ENCODE results near the gene ETFA. TPM values are rescaled to one million over a fixed set of nuclear protein-coding genes. Genes with fewer than 3 reads are reported as not detected.
"Not testable (repeated sequence)": the region's sequence is repeated elsewhere in the genome, so short reads cannot be mapped to it uniquely, and the experiment has no call there.

Gene ETFA
- total RNA-seq, 1 experiment from 2014 or later, result 139 TPM

DNA sequence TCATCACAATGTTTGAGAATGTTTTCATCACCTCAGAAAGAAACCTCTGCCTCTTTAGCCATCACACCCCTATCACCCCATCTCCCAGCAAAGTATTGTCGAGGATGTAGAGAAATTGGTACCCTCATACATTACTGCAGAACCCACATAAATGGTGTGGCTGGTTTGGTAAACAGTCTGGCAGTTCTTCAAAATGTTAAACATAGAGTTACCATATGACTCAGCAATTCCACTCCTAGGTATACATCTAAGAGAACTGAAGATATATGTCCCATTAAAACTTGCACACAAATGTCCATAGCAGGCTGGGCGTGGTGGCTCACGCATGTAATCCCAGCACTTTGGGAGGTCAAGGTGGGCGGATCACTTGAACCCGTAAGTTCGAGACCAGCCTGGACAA, 8.7 kb upstream of the ETFA start:
- Histone ChIP-seq H3K9me3 (replicated peaks) (0 out of 2 replicates have a peak, but pooled peaks cover 4% of the 10 kb centered on the region), H3K36me3 (no peaks in the 10 kb centered on the region), H3K27me3 (no peaks in the 10 kb centered on the region), H3K4me3 (no peak overlapping the region), H3K27ac (no peak overlapping the region), H3K4me1 (peaks cover 15% of the 10 kb centered on the region)
- DNase-seq, result no peak

DNA sequence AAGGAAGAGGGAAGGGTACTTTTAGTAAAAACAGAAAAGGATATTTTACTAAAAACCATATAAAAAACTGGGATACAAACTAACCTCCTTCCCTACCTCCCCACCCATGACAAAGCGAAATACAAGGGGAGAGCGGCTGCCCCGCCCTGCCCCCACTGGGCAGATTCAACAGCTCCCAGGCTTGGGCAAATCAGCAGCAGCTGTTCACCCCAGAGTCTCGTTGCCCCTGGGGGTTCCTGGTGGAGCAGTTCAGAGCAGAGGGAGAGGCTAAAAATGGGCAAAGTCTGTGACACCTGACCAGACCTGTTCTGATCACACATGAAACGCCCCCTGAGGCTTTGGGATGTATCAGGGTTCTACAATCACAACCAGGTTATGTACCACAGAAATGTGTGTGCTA, 2.5 kb upstream of the ETFA start:
- H3K27ac ChIP-seq, result peak overlapping the region; percentile 56

DNA sequence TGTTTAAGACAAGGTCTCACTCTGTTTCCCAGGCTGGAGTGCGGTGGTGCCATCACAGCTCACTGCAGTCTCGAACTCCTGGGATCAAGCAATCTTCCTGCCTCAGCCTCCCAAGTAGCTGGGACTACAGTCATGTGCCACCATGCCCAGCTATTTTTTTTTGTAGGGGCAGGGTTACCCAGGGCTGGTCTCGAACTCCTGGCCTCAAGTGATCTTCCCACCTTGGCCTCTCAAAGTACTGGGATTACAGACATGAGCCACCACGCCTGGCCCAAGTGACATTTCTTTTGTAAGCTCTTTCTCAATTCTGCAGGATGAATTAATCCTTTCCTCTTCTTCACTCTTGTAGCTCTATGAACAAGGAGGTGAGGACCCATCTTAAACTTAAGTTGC, 1.9 kb upstream of the ETFA start:
- H3K27ac ChIP-seq, result peak overlapping the region; percentile 56
- not testable (repeated sequence) for H3K9me3 ChIP-seq (replicated peaks); DNase-seq

More for the DNA sequence above, 2.5 kb upstream of the ETFA start:
- Histone ChIP-seq H3K36me3 (no peaks in the 10 kb centered on the region), H3K27me3 (no peaks in the 10 kb centered on the region), H3K4me1 (peaks cover 22% of the 10 kb centered on the region), H3K9me3 (replicated peaks) (no peaks in the 10 kb centered on the region), H3K4me3 (no peak overlapping the region)
- peak; percentile 78 to 83 for DNase-seq

DNA sequence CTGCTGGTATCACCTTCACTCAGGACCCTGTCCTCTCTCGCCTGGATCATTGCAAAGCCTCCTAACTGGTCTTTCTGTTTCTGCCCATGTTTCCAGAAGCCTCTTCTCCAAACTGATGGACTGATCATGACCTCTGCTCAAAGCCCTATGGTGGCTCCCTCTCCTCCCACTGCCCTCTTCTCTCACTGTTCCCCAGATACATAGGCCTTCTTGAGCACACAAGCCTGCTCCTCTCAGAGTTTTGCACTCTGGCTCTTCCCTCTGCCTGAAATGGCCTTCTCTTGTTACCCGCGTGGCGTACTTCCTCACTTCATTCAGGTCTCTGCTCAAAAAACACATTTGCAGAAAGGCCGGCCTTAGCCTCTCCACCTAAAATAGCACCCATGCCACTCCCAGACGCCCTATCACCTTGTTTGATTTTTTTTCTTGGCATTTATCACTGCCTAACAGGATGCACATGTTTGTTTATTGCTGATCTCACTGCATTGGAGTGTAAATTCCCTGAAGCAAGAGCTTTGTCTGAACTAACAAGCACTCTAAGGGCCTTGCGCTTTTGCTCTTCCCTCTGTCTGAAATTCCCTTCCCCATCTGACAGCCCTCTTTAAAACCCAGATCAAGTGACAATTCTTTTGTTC, 1.4 kb upstream of the ETFA start:
- Histone ChIP-seq H3K9me3 (replicated peaks) (no peaks in the 10 kb centered on the region), H3K36me3 (no peaks in the 10 kb centered on the region), H3K4me3 (no peak overlapping the region), H3K27ac (no peak overlapping the region; the same call in 1 of the 2 replicates), H3K4me1 (peaks cover 22% of the 10 kb centered on the region), H3K27me3 (no peaks in the 10 kb centered on the region)
- DNase-seq, result peak in 1 of 2 experiments; percentile 15

More for the DNA sequence above, 1.9 kb upstream of the ETFA start:
- H3K27me3 ChIP-seq, H3K4me3 ChIP-seq, H3K36me3 ChIP-seq: not testable (repeated sequence)
- H3K4me1 ChIP-seq, result peaks cover 22% of the 10 kb centered on the region

DNA sequence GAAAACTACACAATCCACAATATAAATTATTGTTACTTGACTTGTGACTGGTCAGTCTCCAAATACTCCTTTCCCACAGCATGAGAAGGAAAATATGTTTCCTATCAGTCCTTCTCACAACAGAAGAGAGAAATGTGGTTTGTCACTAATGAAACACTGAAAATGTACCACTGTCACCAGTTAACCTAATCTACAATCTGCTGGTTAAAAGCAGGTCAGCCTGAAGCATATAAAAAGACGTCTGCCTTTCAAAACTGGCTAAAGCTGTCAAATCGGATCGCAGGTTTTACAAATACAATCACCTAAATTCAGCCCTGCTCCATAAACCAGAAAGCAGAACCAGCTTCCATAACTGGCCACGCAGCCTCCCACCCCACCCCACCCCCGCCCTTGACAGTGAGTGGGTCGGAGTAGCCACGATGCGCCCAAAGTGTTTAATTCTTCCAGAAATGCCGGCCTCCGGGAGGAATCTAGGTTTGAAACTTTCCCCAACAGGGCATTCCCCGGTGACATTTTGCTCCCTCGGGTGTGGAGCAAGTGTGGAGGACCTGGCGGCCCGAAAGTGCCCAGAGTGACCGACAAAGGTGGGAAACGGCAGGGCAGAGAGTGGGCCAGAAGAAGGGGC, 682 bp downstream of the ETFA start:
- Histone ChIP-seq H3K4me3 (peak overlapping the region; percentile 87), H3K4me1 (peaks cover 22% of the 10 kb centered on the region), H3K36me3 (no peaks in the 10 kb centered on the region; the same call in 1 of the 2 replicates), H3K27ac (peak overlapping the region; percentile 79), H3K9me3 (replicated peaks) (no peaks in the 10 kb centered on the region), H3K27me3 (no peaks in the 10 kb centered on the region)
- no peak for DNase-seq

DNA sequence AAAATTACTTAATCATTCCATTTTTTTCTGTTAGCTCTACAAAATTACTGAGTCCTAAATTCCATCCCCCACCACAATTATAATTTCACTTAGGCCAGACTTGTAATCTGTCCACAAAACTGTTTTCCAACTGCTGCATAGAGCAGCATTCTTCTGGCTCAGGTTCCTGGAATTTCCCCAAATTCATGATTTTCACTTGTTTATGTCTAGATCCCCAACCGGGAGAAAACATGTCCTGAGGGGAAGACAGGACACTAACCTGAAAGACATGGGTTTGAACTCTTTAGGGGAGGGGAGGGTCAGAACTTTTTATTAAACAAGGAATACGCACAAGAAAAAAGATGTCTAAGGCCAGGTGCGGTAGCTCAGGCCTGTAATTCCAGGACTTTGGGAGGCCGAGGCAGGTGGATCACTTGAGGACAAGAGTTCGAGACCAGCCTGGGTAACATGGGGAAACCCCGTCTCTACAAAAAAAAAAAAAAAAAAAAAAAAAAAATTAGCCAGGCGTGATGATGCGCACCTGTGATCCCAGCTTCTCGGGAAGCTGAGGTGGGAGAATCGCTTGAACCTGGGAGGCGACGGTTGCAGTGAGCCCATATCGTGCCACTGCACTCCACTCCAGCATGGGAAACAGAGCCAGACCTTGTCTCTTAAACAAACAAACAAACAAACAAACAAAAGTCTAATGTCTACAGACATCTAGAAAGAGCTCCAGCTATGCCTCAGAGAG, 1.5 kb downstream of the ETFA start:
- Histone ChIP-seq H3K27me3 (no peaks in the 10 kb centered on the region), H3K27ac (no peak overlapping the region), H3K36me3 (no peaks in the 10 kb centered on the region; the same call in 1 of the 2 replicates), H3K4me3 (no peak overlapping the region), H3K4me1 (peaks cover 22% of the 10 kb centered on the region), H3K9me3 (replicated peaks) (no peaks in the 10 kb centered on the region)
- DNase-seq, result no peak

DNA sequence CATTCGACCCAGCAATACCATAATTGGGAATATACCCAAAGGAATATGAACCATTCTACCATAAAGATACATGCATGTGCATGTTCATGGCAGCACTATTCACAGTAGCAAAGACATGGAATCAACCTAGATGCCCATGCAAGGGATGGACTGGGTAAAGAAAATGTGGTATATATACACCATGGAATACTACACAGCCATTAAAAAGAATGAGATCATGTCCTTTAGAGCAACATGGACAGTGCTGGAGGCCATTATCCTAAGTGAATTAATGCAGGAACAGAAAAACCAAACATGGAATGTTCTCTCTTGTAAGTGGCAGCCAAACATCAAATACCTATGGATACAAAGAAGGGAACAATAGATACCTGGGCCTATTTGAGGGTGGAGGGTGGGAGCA, 7.4 kb downstream of the ETFA start:
- no peak overlapping the region for H3K27ac ChIP-seq
- H3K36me3 ChIP-seq, result peaks cover 4% of the 10 kb centered on the region
- no peak overlapping the region for H3K4me3 ChIP-seq
- no peak for DNase-seq
- H3K27me3 ChIP-seq, result no peaks in the 10 kb centered on the region
- no peaks in the 10 kb centered on the region for H3K9me3 ChIP-seq (replicated peaks)
- H3K4me1 ChIP-seq, result no peaks in the 10 kb centered on the region

DNA sequence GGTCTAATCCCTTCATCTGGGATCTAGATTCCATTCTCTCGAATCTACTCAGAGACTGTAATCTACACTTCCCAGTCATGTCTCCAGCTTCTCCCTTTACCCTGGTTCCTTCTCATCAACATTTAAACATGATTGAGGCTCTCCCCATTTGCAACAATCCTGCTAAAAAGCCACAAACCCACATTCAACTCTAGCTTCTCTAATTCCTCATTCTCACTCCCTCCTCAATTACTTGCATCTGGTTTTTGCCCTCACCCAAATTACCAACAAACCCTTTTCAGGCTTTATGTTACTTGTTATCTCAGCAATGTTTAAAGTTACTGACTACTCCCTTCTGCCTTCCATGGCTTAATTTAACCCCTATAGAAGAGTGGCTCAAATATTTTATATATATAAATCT, 11.5 kb downstream of the ETFA start:
- DNase-seq, result no peak
- H3K27ac ChIP-seq, result no peak overlapping the region
- H3K4me3 ChIP-seq, result no peak overlapping the region
- H3K4me1 ChIP-seq, result no peaks in the 10 kb centered on the region
- no peaks in the 10 kb centered on the region for H3K9me3 ChIP-seq (replicated peaks)
- no peaks in the 10 kb centered on the region for H3K27me3 ChIP-seq
- peaks cover 7% of the 10 kb centered on the region; the same call in 1 of the 2 replicates for H3K36me3 ChIP-seq

DNA sequence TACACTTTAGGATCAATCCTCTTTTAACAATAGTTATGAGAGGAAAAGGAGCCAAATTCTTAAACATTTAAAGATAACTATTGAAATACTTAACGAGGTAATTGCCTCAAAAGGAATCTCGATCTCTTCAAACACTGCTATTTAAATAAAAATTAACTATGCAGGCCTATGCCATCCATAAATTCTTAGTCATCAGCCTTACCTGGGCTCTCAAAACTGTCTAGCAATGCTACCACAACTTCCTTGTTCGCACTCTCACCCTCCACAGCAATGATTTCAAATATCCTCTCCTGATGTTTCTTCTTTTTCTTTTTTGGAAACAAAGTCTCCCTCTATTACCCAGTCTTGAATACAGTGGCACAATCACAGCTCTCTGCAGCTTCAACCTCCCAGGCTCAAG, 12.3 kb downstream of the ETFA start:
- DNase-seq, result no peak
- H3K4me3 ChIP-seq, result no peak overlapping the region
- H3K9me3 ChIP-seq (replicated peaks), result no peaks in the 10 kb centered on the region
- H3K4me1 ChIP-seq, result no peaks in the 10 kb centered on the region
- peaks cover 5% of the 10 kb centered on the region; the same call in 1 of the 2 replicates for H3K36me3 ChIP-seq
- H3K27me3 ChIP-seq, result no peaks in the 10 kb centered on the region
- H3K27ac ChIP-seq, result no peak overlapping the region

DNA sequence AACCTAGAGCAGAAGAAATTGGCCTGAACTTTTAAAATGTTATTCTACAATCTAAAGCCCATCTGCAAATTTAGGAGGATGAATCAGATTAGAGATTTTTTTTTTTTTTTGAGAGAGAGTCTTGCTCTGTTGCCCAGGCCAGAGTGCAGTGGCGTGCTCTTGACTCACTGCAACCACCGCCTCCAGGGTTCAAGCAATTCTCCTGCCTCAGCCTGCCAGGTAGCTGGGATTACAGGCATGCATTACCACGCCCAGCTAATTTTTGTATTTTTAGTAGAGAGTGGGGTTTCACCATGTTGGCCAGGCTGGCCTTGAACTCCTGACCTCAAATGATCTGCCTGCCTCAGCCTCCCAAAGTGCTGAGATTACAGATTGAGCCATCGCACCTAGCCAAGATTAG, 13.3 kb downstream of the ETFA start:
- H3K27ac ChIP-seq; H3K36me3 ChIP-seq; DNase-seq; H3K9me3 ChIP-seq (replicated peaks); H3K4me1 ChIP-seq; H3K4me3 ChIP-seq; H3K27me3 ChIP-seq: not testable (repeated sequence)

DNA sequence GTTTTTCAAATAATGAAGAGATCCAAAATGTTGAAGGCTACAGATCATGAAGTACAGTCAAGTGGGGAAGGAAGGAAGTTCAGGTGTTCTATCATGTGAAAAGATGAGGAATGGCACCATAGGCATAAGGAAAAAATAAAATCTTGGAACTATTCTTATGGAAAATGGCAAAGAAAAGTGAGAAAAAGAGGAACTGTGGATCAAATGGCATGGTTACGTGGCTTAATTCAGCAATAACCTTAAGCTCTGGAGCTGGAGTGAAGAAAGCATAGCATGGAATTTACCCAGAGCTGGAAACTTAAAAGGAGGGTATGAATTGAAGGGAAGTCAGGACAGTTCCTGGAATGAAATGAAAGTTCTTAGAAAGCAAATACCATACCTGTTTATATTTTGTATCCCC, 14.4 kb downstream of the ETFA start:
- Histone ChIP-seq H3K27me3 (no peaks in the 10 kb centered on the region), H3K4me1 (peaks cover 5% of the 10 kb centered on the region; the same call in 1 of the 2 replicates), H3K9me3 (replicated peaks) (no peaks in the 10 kb centered on the region), H3K36me3 (peaks cover 11% of the 10 kb centered on the region), H3K27ac (no peak overlapping the region), H3K4me3 (no peak overlapping the region)
- DNase-seq, result no peak

DNA sequence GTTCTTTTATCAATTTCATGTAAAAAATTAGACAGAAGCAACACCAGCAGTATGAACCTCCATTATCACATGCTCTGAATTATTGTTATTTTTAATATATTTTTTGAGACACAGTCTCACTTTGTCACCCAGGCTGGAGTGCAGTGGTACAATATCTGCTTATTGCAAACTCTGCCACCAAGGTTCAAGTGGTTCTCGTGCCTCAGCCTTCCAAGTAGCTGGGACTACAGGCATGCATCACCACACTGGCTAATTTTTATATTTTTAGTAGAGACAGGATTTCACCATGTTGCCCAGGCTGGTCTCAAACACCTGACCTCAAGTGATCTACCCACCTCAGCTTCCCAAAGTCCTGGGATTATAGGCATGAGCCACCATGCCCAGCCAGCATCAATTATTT, 16.8 kb downstream of the ETFA start:
- not testable (repeated sequence) for H3K9me3 ChIP-seq (replicated peaks); H3K4me1 ChIP-seq; H3K4me3 ChIP-seq; DNase-seq; H3K27me3 ChIP-seq; H3K27ac ChIP-seq
- peaks cover 14% of the 10 kb centered on the region for H3K36me3 ChIP-seq

DNA sequence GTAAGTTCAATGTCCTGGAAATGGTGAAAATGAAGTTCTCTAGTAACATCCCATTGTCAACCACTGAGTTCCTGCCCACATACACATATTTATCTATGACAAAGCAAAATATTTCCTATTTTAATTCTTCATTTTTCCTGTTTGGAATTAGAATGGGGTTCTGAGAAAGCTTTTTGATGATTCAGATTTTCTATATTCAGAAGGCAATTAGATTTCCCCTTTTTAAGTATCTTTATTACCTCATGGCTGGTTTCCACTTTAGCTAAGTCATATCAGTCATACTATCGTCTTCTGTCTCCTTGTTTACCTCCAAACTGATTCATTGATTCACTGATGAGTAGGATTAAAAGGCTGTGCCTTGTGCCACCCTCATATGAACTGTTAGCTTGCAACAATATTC, 17.9 kb downstream of the ETFA start:
- DNase-seq, result no peak
- Histone ChIP-seq H3K4me3 (no peak overlapping the region), H3K4me1 (peaks cover 5% of the 10 kb centered on the region; the same call in 1 of the 2 replicates), H3K27me3 (no peaks in the 10 kb centered on the region), H3K27ac (no peak overlapping the region), H3K36me3 (peaks cover 14% of the 10 kb centered on the region), H3K9me3 (replicated peaks) (no peaks in the 10 kb centered on the region)

DNA sequence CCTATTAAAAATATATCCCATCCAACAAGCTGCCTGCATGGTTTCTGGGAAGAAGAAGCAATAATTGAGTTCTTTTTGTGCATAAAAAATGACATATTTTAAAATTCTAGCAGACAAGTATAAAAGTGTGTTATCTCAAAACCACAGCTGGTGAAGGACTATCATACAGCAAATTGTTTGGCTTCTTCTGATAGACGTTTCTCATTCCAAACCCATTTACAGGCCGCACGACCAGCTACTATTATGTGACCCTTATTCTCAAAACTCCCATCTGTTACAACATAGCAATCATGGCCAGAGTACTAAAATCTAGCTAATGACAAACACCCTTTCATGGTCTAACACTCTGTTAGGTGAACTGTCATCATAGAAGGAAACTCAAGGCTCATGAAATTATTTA, 21.7 kb downstream of the ETFA start:
- 0 out of 2 replicates have a peak, but pooled peaks cover 3% of the 10 kb centered on the region for H3K9me3 ChIP-seq (replicated peaks)
- H3K4me3 ChIP-seq, result no peak overlapping the region
- H3K27me3 ChIP-seq, result no peaks in the 10 kb centered on the region

DNA sequence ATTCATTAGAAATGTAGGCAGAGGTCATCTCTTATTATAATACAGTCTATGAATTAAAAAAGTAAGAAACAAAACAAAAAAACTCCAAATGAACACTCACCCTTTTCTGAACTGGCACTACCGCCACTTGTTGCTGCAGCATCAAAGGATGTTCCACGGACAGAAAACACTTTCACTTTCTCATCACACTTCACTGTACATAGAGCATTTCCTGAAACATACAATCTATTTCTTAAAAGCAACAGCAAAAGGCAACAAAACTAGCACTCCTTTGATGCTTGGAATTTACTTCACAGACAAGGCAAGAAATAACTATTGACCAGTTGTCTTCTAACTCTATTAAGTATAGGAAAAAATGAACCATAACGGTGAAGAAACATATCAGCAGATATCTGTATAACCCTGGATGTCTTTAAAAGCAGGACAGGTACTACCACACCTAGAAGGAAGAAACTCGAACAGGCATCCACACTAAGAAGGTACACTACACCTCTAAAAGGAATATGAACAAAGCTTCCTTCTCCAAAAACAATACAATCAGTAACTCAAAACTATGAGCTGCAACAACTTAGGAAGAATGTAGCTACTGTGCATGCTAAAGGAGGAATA, 24.9 kb downstream of the ETFA start:
- H3K9me3 ChIP-seq (replicated peaks), result 0 out of 2 replicates have a peak, but pooled peaks cover 3% of the 10 kb centered on the region
- no peak overlapping the region for H3K27ac ChIP-seq
- no peak for DNase-seq
- H3K4me3 ChIP-seq, result no peak overlapping the region
- no peaks in the 10 kb centered on the region for H3K4me1 ChIP-seq
- H3K36me3 ChIP-seq, result peaks cover 41% of the 10 kb centered on the region
- no peaks in the 10 kb centered on the region for H3K27me3 ChIP-seq

More for the DNA sequence above, 21.7 kb downstream of the ETFA start:
- DNase-seq, result no peak
- Histone ChIP-seq H3K4me1 (peaks cover 5% of the 10 kb centered on the region; the same call in 1 of the 2 replicates), H3K27ac (no peak overlapping the region), H3K36me3 (peaks cover 29% of the 10 kb centered on the region)
